ENCODE results near the gene NAA11. TPM values are rescaled to one million over a fixed set of nuclear protein-coding genes. Genes with fewer than 3 reads are reported as not detected.

The NAA11 gene
- total and polyA plus RNA-seq, 2 donors (not counting 1 experiment from before 2014, with no cell fraction given) = not detected

- no peak overlapping the region for H3K4me2 ChIP-seq (ENCODE audit: extremely low read depth, insufficient read depth, low read length)
- no peaks in the 10 kb centered on the region for H4K20me1 ChIP-seq (ENCODE audit: control insufficient read depth, extremely low read depth, insufficient read depth, low read length)
- no peaks in the 10 kb centered on the region for H3K27me3 ChIP-seq (ENCODE audit: control insufficient read depth, insufficient read depth, low read length)
- no peaks in the 10 kb centered on the region for H3K9me3 ChIP-seq (ENCODE audit: control insufficient read depth, insufficient read depth, low read depth, low read length)
- no peak for DNase-seq (ENCODE audit: low read depth in 2 of 2)
- no peaks in the 10 kb centered on the region for H3K36me3 ChIP-seq (ENCODE audit: control insufficient read depth, insufficient read depth, low read length)
- no peaks in the 10 kb centered on the region for H3K4me1 ChIP-seq (ENCODE audit: control insufficient read depth, extremely low read depth, insufficient read depth, low read length)
- H3K9ac ChIP-seq (ENCODE audit: insufficient read depth, low read length) = no peak overlapping the region
- H3K4me3 ChIP-seq (replicated peaks in 1 of 4; ENCODE audit: control extremely low read depth in 1 of 4, insufficient read depth in 1 of 4, low read depth in 3 of 4, low read length in 4 of 4) = no peak overlapping the region
- H2AFZ ChIP-seq (ENCODE audit: low read length) = no peak overlapping the region
- H3K79me2 ChIP-seq (ENCODE audit: control insufficient read depth, insufficient read depth, low read length) = no peaks in the 10 kb centered on the region
- TF ChIP-seq EZH2 (IDR thresholded peaks at IDR 0.05; ENCODE audit: low read length, missing control alignments) = no peak
- no peak for TF ChIP-seq CTCF (conservative IDR thresholded peaks at IDR 0.05 in 1 of 2, IDR thresholded peaks at IDR 0.05 in 1 of 2; ENCODE audit: low read depth in 1 of 2, low read length in 2 of 2)
- no peak overlapping the region for H3K27ac ChIP-seq (ENCODE audit: insufficient read depth, low read length)
These were observed 425 bp downstream of the NAA11 start for GRCh38 chr4:79325436-79325835.

- H3K4me1 ChIP-seq (ENCODE audit: control insufficient read depth, extremely low read depth, insufficient read depth, low read length) = no peaks in the 10 kb centered on the region
- no peaks in the 10 kb centered on the region for H3K79me2 ChIP-seq (ENCODE audit: control insufficient read depth, insufficient read depth, low read length)
- TF ChIP-seq EZH2 (IDR thresholded peaks at IDR 0.05; ENCODE audit: low read length, missing control alignments) = no peak
- TF ChIP-seq CTCF (conservative IDR thresholded peaks at IDR 0.05 in 1 of 2, IDR thresholded peaks at IDR 0.05 in 1 of 2; ENCODE audit: low read depth in 1 of 2, low read length in 2 of 2) = no peak
- H3K9me3 ChIP-seq (ENCODE audit: control insufficient read depth, insufficient read depth, low read depth, low read length) = no peaks in the 10 kb centered on the region
- no peak overlapping the region for H2AFZ ChIP-seq (ENCODE audit: low read length)
- no peak overlapping the region for H3K4me3 ChIP-seq (replicated peaks in 1 of 4; ENCODE audit: control extremely low read depth in 1 of 4, insufficient read depth in 1 of 4, low read depth in 3 of 4, low read length in 4 of 4)
- H3K36me3 ChIP-seq (ENCODE audit: control insufficient read depth, insufficient read depth, low read length) = no peaks in the 10 kb centered on the region
- no peaks in the 10 kb centered on the region for H4K20me1 ChIP-seq (ENCODE audit: control insufficient read depth, extremely low read depth, insufficient read depth, low read length)
- no peak overlapping the region for H3K27ac ChIP-seq (ENCODE audit: insufficient read depth, low read length)
- no peak for DNase-seq (ENCODE audit: low read depth in 2 of 2)
- H3K9ac ChIP-seq (ENCODE audit: insufficient read depth, low read length) = no peak overlapping the region
- no peaks in the 10 kb centered on the region for H3K27me3 ChIP-seq (ENCODE audit: control insufficient read depth, insufficient read depth, low read length)
- no peak overlapping the region for H3K4me2 ChIP-seq (ENCODE audit: extremely low read depth, insufficient read depth, low read length)
These were observed 5.9 kb downstream of the NAA11 start for GRCh38 chr4:79319975-79320374.

DNA sequence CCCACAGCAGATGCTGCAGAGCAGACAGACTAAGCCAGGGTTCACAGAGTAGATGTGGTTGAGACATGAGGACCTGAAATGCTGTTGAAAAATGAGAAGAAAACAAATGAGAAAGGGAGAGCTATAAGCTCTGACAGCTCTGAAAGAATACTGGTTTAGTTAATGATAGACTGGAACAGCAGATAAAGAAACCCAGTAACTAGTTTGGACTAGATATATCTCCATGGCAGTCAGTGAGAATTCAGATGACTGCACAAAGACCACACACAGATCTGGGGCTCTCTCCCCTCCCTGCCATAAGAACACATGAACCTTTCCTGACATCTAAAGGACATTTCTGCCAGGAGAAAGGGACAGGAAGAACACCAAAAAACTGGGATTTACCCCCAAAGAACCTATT, 8.2 kb downstream of the NAA11 start:
- TF ChIP-seq CTCF (conservative IDR thresholded peaks at IDR 0.05 in 1 of 2, IDR thresholded peaks at IDR 0.05 in 1 of 2; ENCODE audit: low read depth in 1 of 2, low read length in 2 of 2) (no peak), EZH2 (IDR thresholded peaks at IDR 0.05; ENCODE audit: low read length, missing control alignments) (no peak)
- H4K20me1 ChIP-seq (ENCODE audit: control insufficient read depth, extremely low read depth, insufficient read depth, low read length) = no peaks in the 10 kb centered on the region
- H3K79me2 ChIP-seq (ENCODE audit: control insufficient read depth, insufficient read depth, low read length) = no peaks in the 10 kb centered on the region
- no peak overlapping the region for H3K9ac ChIP-seq (ENCODE audit: insufficient read depth, low read length)
- no peaks in the 10 kb centered on the region for H3K9me3 ChIP-seq (ENCODE audit: control insufficient read depth, insufficient read depth, low read depth, low read length)
- H3K4me1 ChIP-seq (ENCODE audit: control insufficient read depth, extremely low read depth, insufficient read depth, low read length) = no peaks in the 10 kb centered on the region
- no peak overlapping the region for H3K4me2 ChIP-seq (ENCODE audit: extremely low read depth, insufficient read depth, low read length)
- H3K4me3 ChIP-seq (replicated peaks in 1 of 4; ENCODE audit: control extremely low read depth in 1 of 4, insufficient read depth in 1 of 4, low read depth in 3 of 4, low read length in 4 of 4) = no peak overlapping the region
- H3K27ac ChIP-seq (ENCODE audit: insufficient read depth, low read length) = no peak overlapping the region
- no peak overlapping the region for H2AFZ ChIP-seq (ENCODE audit: low read length)
- DNase-seq (ENCODE audit: low read depth in 2 of 2) = no peak
- no peaks in the 10 kb centered on the region for H3K27me3 ChIP-seq (ENCODE audit: control insufficient read depth, insufficient read depth, low read length)
- no peaks in the 10 kb centered on the region for H3K36me3 ChIP-seq (ENCODE audit: control insufficient read depth, insufficient read depth, low read length)
